ENCODE results near the gene HGD. TPM values are rescaled to one million over a fixed set of nuclear protein-coding genes. Genes with fewer than 3 reads are reported as not detected.
"Not testable (repeated sequence)": the region's sequence is repeated elsewhere in the genome, so short reads cannot be mapped to it uniquely, and the experiment has no call there.

HGD gene
- total RNA-seq, 2 experiments from 2014 or later: 0.19 TPM; not detected in 1

DNA sequence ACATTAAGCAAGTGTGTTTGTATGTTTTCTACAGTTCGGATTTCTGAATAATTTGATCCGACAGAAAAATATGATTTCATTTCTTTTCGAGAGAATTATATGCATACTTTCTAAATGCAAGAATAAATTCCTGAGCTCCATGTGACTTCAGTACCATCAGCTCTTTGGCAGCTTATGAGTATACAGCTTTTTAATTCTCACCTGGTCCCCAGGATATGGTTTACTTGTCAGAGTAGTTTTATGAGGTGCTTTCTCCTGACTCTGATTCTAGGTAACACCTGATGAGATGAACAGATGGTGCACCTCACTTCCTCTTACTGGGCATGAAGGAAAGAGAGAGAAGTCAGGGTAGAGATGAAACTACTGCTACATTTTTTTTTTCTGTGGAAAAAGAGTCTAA, 3.1 kb downstream of the HGD start:
- Histone ChIP-seq H3K4me2 (ENCODE audit: low read length) (peak overlapping the region; percentile 30), H3K4me3 (ENCODE audit: low read depth, low read length, poor library complexity, severe bottlenecking) (no peak overlapping the region), H2AFZ (ENCODE audit: low read length) (peak overlapping the region; percentile 56; the same call in 1 of the 2 replicates), H4K20me1 (ENCODE audit: insufficient read depth, low read length) (no peaks in the 10 kb centered on the region), H3K27ac (ENCODE audit: low read depth, low read length, poor library complexity, severe bottlenecking) (no peak overlapping the region), H3K4me1 (ENCODE audit: insufficient read depth, low read length, poor library complexity, severe bottlenecking) (peaks cover 13% of the 10 kb centered on the region), H3K79me2 (ENCODE audit: insufficient read depth, low read depth, low read length) (no peaks in the 10 kb centered on the region), H3K9me3 (ENCODE audit: low read length) (no peaks in the 10 kb centered on the region), H3K36me3 (ENCODE audit: insufficient read depth, low read length) (no peaks in the 10 kb centered on the region), H3K9me2 (ENCODE audit: insufficient read depth, low read length) (no peaks in the 10 kb centered on the region)
- BruUV-seq (replicated peaks): no TSS peak
- TF ChIP-seq, protein P1, sequence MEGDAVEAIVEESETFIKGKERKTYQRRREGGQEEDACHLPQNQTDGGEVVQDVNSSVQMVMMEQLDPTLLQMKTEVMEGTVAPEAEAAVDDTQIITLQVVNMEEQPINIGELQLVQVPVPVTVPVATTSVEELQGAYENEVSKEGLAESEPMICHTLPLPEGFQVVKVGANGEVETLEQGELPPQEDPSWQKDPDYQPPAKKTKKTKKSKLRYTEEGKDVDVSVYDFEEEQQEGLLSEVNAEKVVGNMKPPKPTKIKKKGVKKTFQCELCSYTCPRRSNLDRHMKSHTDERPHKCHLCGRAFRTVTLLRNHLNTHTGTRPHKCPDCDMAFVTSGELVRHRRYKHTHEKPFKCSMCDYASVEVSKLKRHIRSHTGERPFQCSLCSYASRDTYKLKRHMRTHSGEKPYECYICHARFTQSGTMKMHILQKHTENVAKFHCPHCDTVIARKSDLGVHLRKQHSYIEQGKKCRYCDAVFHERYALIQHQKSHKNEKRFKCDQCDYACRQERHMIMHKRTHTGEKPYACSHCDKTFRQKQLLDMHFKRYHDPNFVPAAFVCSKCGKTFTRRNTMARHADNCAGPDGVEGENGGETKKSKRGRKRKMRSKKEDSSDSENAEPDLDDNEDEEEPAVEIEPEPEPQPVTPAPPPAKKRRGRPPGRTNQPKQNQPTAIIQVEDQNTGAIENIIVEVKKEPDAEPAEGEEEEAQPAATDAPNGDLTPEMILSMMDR (conservative IDR thresholded peaks at IDR 0.05; ENCODE audit: low read length): no peak
- TF ChIP-seq EZH2phosphoT487 (IDR thresholded peaks at IDR 0.05; ENCODE audit: borderline replicate concordance, low read depth, low read length): no peak
- ChIA-PET CTCF (ENCODE audit: unreplicated experiment) (no interaction called here), POLR2A (interaction anchor here (0.6 kb wide), 1 partner anchor 1563 kb away, joined by 3 read pairs; no protein-coding TSS in a partner anchor)
- intact Hi-C loops (cut with micrococcal nuclease; ENCODE audit: unreplicated experiment): no loop called here
- peak; percentile 27 for DNase-seq (ENCODE audit: low spot score)

DNA sequence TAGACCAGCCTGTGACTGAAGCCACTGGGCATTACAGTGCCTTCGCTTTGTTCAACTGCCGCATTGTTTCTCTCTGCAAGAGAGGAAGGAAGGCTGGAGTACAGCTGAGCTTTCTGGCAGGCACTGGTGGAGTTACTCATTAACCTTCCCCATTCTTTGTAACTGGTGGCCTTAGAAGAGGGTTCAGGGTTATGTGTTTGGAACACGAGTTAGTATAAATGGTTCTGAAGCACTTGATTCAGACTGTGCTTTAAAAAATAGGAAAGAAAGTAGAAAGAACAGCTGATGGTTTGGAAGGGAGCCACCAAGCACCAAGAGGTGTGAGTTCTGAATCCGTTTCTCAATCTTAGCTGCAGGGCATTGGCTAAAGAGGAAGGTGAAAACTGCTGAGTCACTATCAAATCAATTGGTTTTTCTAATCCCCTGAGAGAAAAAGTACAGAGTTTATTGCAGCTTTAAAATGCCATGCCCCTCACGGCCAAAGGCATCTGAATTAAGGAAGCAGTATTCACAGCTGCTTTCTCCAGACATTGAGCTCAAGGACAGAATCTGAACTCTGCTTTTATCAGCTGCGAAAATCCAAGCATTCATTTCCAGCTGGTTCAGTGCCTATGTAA, 3.6 kb downstream of the HGD start:
- ChIA-PET CTCF (ENCODE audit: unreplicated experiment) (no interaction called here), POLR2A (interaction anchor here (0.6 kb wide), 1 partner anchor 1563 kb away, joined by 3 read pairs; no protein-coding TSS in a partner anchor)
- intact Hi-C loops (cut with micrococcal nuclease; ENCODE audit: unreplicated experiment): no loop called here
- no peak overlapping the region for H3K4me3 ChIP-seq (ENCODE audit: low read depth, low read length, poor library complexity, severe bottlenecking)
- H3K9me3 ChIP-seq (ENCODE audit: low read length): no peaks in the 10 kb centered on the region
- peaks cover 13% of the 10 kb centered on the region for H3K4me1 ChIP-seq (ENCODE audit: insufficient read depth, low read length, poor library complexity, severe bottlenecking)
- no peaks in the 10 kb centered on the region for H3K79me2 ChIP-seq (ENCODE audit: insufficient read depth, low read depth, low read length)
- peak overlapping the region; percentile 30 for H3K4me2 ChIP-seq (ENCODE audit: low read length)
- peak; percentile 5 for DNase-seq (ENCODE audit: low spot score)
- H3K27ac ChIP-seq (ENCODE audit: low read depth, low read length, poor library complexity, severe bottlenecking): no peak overlapping the region
- TF ChIP-seq, protein P1 (conservative IDR thresholded peaks at IDR 0.05; ENCODE audit: low read length): no peak
- TF ChIP-seq EZH2phosphoT487 (IDR thresholded peaks at IDR 0.05; ENCODE audit: borderline replicate concordance, low read depth, low read length): no peak
- no peaks in the 10 kb centered on the region for H4K20me1 ChIP-seq (ENCODE audit: insufficient read depth, low read length)
- peak overlapping the region; percentile 56 for H2AFZ ChIP-seq (ENCODE audit: low read length)
- no peaks in the 10 kb centered on the region for H3K36me3 ChIP-seq (ENCODE audit: insufficient read depth, low read length)
- no TSS peak for BruUV-seq (replicated peaks)
- H3K9me2 ChIP-seq (ENCODE audit: insufficient read depth, low read length): no peaks in the 10 kb centered on the region

DNA sequence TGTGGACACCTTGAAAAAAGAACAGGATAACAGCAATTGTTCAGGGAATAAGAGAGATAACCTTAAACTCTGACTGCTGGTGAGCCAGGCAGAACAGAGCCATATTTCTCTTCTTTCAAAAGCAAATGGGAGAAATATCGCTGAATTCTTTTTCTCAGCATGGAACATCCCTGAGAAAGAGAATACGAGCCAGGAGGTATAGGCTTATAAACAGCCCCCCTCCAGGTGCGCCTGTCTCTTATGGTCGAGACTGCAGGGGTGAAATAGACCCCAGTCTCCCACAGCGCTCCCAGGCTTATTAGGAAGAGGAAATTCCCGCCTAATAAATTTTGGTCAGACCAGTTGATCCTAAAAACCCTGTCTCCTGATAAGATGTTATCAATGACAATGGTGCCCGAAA, 4.8 kb downstream of the HGD start:
- H3K4me3 ChIP-seq (ENCODE audit: low read depth, low read length, poor library complexity, severe bottlenecking); H3K36me3 ChIP-seq (ENCODE audit: insufficient read depth, low read length); intact Hi-C loops (cut with micrococcal nuclease; ENCODE audit: unreplicated experiment); DNase-seq (ENCODE audit: low spot score); H4K20me1 ChIP-seq (ENCODE audit: insufficient read depth, low read length); CTCF ChIA-PET (ENCODE audit: unreplicated experiment); H3K4me2 ChIP-seq (ENCODE audit: low read length); H3K9me3 ChIP-seq (ENCODE audit: low read length); POLR2A ChIA-PET; H3K79me2 ChIP-seq (ENCODE audit: insufficient read depth, low read depth, low read length); H2AFZ ChIP-seq (ENCODE audit: low read length); BruUV-seq (replicated peaks); H3K9me2 ChIP-seq (ENCODE audit: insufficient read depth, low read length); H3K27ac ChIP-seq (ENCODE audit: low read depth, low read length, poor library complexity, severe bottlenecking): not testable (repeated sequence)
- peaks cover 13% of the 10 kb centered on the region for H3K4me1 ChIP-seq (ENCODE audit: insufficient read depth, low read length, poor library complexity, severe bottlenecking)
